Iris pigment epithelial cell (primary cell): ENCODE data around the gene ACAN.

Experiments
- DNase-seq: peaks from one replicate; pipeline ENCODE4 v3.0.0-alpha.2; 2011; ENCODE audit warnings: low read depth

ACAN gene

GRCh38 chr15:88803241-88803919 is at the start of gene ACAN:
Gene ACAN, plus strand, starts transcription at chr15:88803436. Its CDS starts 32,771 bp downstream, at chr15:88836207.
- DNase-seq: no peak

- DNase-seq: no peak
Measured at GRCh38 chr15:88756521-88756920, 46.7 kb upstream of the ACAN start.

- DNase-seq: no peak
Measured at GRCh38 chr15:88756921-88757320, 46.3 kb upstream of the ACAN start.

GRCh38 chr15:88759872-88760271 is 43.4 kb upstream of the ACAN start:
- no peak for DNase-seq

- DNase-seq: no peak
Measured at GRCh38 chr15:88764448-88764847, 38.8 kb upstream of the ACAN start.

- DNase-seq: no peak
Measured at GRCh38 chr15:88765212-88765611, 38.0 kb upstream of the ACAN start.

GRCh38 chr15:88769161-88769971 is 33.9 kb upstream of the ACAN start:
- DNase-seq: peak; percentile 5

GRCh38 chr15:88775776-88776175 is 27.5 kb upstream of the ACAN start:
- no peak for DNase-seq

GRCh38 chr15:88776646-88777045 is 26.6 kb upstream of the ACAN start:
- no peak for DNase-seq

GRCh38 chr15:88779944-88780343 is 23.3 kb upstream of the ACAN start:
- no peak for DNase-seq

GRCh38 chr15:88782465-88782864 is 20.8 kb upstream of the ACAN start:
- no peak for DNase-seq

- DNase-seq: no peak
Measured at GRCh38 chr15:88785217-88785616, 18.0 kb upstream of the ACAN start.

GRCh38 chr15:88788036-88788435 is 15.2 kb upstream of the ACAN start:
- DNase-seq: no peak

GRCh38 chr15:88788816-88789215 is 14.4 kb upstream of the ACAN start:
- DNase-seq: no peak

GRCh38 chr15:88790486-88790885 is 12.8 kb upstream of the ACAN start:
- DNase-seq: no peak

- DNase-seq: no peak
Measured at GRCh38 chr15:88791637-88792036, 11.6 kb upstream of the ACAN start.

GRCh38 chr15:88792342-88793282 is 10.6 kb upstream of the ACAN start:
- DNase-seq: no peak

GRCh38 chr15:88794001-88794400 is 9.2 kb upstream of the ACAN start:
- DNase-seq: no peak

GRCh38 chr15:88797663-88798339 is 5.4 kb upstream of the ACAN start:
- no peak for DNase-seq

GRCh38 chr15:88799341-88799740 is 3.9 kb upstream of the ACAN start:
- no peak for DNase-seq

- DNase-seq: peak; percentile 12
Measured at GRCh38 chr15:88800026-88800425, 3.2 kb upstream of the ACAN start.

GRCh38 chr15:88800738-88801137 is 2.5 kb upstream of the ACAN start:
- DNase-seq: no peak
